Activated CD4-positive, alpha-beta T cell treated with anti-CD3 and anti-CD28 coated beads, Interleukin-2, Interleukin-4, amounts not matched to agents 100 ng/mL and 50 ng/mL, durations not matched to agents 16 hours and 8 hours (primary cell): ENCODE results near the gene TUT7.
"Not testable (repeated sequence)": the region's sequence is repeated elsewhere in the genome, so short reads cannot be mapped to it uniquely, and the experiment has no call there.

ENCODE experiments used
- DNase-seq: peaks from one replicate; pipeline ENCODE4 v3.0.0-alpha.2; 2020; ENCODE audit warnings: low spot score

Gene TUT7

DNA sequence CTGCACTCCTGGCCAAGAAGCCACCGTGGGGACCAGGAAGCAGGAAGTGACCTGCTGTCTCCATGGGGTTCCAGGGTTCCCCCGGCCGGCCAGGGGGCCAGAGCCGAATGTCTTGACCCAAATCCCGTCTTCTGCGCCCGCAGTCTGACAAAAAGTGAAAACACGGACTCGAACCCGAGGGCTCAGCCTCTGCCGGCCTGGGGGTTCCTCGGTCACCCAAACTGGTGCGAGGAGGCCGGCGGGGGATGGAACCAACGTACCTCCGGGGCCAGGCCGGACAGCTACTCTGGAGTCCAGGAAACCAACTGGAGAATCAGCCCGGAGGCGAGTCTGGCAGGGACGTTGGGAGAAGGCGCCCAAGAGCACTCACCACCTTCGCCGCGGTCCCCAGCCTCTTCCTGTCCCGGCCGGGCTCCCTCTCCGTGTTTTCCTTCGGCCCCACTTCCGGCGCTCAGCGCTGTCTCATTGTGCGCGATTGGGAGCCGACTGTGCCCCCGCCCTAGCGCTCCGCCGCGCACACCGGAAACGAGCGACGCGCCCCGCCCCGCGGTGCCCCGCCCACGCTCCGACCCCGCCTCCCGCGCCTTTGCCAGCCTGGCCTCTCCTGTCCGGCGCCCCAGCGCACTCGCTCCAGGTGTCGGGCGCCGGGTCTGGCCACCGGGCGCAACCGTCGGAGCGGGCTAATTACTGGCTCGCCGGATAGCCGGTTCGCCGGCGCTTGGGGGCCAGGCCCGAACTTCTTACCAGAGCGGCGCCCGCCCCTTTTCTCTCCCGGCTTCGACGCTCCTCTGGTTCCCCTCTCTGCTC, at the start of gene TUT7:
TSS of gene TUT7 (minus strand) at position 400 of the 807 bp plus-strand sequence. CDS start 1,211 bp downstream, outside the sequence.
- peak; percentile 94 for DNase-seq

GRCh38 chr9:86402591-86402990, 48.4 kb upstream of the TUT7 start:
- DNase-seq: no peak

DNA sequence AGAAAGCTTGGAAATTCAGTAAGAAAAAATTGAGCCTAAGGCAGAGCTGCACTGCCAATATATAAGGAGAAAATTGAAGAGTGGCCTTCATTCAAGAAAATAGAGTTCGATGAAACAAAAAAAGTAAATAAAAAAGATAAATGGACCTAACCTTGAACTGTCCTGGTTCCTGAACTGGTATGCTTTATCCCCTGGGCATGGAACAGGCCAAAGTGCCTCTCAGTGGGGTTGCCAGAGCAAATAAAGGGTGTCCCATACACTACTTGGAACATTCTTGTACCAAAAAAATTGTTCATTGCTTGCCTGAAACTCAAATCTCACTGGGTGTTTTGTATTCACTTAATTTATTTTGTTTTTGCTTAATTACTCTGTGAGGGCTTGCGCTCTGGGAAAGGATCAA, 42.2 kb upstream of the TUT7 start:
- DNase-seq: no peak

DNA sequence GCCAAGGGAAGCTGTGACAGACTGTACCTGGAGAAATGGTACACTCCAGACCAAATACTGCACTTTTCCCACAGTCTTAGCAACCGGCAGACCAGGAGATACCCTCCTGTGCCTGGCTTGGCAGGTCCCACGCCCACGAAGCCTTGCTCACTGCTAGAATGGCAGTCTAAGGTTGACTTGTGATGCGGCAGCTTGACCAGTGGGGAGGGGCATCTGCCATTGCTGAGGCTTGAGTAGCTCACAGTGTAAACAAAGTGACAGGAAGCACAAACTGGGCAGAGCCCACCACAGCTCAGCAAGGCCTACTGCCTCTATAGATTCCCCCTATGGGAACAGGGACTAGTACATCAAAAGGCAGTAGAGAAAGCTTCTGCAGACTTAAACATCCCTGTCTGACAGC, 36.0 kb upstream of the TUT7 start:
- DNase-seq: not testable (repeated sequence)

DNA sequence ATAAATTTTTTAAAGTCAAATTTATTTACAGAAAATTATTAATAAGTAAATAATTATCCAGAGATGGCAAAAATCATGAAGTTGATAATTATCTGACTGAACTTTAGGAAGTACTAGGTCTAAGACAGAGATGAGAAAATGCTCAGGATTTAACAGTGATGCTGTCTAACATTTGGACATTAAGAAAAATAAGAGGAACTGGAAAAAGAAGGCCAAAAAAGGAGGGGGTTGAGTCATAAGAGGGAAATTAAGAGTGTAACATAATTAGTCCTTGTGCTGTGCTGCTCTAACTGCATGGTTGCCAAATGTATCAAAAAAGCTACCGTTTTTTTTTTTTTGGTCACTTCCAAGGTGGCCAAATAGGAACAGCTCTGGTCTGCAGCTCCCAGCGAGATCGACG, 35.4 kb upstream of the TUT7 start:
- no peak for DNase-seq

DNA sequence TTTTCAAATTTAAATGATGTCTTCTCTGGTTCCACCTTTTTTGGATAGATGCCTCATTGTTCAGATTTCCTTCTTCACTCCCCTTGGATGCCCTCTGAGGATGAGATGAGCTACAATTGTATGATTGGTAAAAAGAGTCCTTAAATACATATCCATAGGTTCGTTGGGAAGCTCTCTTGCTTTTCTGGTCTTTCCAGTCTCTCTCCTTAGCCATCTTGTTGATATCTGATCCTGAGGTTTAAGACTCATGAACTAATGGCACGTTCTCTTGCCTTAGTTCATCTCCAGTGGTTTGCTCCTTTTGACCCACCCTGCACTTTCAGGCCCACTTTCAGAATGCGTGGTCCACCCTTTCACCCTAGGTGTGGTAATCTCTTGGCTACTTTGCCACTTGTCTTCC, 33.2 kb upstream of the TUT7 start:
- no peak for DNase-seq

GRCh38 chr9:86383000-86383399, 28.8 kb upstream of the TUT7 start:
- not testable (repeated sequence) for DNase-seq

GRCh38 chr9:86376016-86376415, 21.8 kb upstream of the TUT7 start:
- no peak for DNase-seq

GRCh38 chr9:86369810-86370209, 15.6 kb upstream of the TUT7 start:
- DNase-seq: no peak

GRCh38 chr9:86368871-86369521, 14.8 kb upstream of the TUT7 start:
- DNase-seq: no peak

DNA sequence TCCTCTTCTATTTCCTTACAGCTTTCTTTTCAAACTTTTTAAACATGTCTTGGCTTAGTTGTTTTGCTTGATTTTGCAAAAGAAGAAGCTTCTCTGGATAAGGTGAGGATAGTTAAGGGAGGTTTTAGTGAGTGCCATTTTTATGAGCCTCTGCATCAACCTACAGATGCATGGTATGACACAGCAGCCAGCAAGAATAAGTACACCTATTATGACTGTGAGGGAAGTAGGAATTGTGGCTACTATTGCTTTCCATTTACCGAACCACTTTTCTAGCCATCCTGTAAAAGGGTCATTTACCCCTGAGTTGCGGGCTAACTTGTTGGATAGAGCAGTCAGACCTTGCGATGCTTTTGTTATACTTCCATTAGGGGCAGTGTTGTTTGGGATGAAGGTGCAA, 7.0 kb upstream of the TUT7 start:
- DNase-seq: no peak

- no peak for DNase-seq
Observed at GRCh38 chr9:86359151-86359879, 5.1 kb upstream of the TUT7 start.

DNA sequence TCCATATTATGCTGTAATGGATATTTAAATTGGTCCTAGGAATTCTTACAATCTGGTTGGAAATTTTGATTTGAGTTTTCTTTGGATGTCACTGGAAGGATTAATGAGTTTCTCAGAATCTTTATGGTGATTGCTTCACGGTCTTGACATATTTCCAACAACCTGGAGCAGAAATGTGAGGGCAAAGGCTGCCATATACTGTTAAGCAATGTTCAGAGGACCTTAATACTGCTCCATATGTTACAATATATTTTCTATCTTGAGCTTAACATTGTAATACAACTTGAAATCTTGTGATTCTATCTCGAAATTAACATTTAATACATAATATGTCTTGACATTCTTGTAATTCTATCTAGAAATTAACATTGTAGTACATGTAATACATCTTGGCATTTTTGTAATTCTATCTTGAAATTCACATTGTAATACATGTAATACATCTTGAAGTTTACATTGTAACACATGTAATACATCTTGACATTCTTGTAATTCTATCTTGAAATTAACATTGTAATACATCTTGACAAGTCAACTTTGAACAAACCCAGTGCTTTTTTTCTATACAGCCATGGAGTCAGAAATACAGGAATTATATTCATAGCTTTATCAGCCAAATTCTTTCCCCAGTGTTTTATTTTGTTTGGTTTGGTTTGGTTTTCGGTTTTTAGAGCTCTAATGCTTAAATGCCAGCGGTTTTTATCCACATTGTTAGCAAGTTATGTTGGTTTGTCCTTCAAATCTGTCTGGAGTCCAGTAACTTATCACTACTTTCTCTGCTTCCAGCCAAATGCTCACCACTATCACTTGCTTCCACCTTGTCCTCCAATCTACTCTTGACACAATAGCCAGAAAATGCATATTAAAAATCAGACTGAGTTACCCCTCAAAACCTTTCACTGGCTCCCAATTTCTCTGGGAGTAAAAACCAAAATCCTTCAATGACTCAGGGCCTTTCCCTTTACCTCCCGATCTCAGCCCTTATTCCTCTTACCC, 3.0 kb upstream of the TUT7 start:
- DNase-seq: no peak

DNA sequence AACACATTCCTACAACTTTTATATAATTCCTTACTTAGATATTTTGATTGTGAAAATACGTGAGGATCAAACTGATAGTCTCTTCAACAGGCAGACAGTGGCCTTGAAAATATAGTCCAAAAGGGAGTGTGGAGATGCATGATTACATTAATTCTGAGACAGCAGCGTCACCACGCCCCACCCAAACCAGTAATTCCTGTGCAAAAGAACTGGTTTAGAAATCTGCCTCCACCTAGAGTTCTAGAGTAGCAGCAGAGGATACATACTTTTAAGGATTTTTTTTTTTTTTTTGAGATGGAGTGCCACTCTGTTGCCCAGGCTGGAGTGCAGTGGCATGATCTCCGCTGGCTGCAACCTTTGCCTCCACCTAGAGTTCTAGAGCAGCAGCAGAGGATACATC, 1.6 kb upstream of the TUT7 start:
- no peak for DNase-seq

DNA sequence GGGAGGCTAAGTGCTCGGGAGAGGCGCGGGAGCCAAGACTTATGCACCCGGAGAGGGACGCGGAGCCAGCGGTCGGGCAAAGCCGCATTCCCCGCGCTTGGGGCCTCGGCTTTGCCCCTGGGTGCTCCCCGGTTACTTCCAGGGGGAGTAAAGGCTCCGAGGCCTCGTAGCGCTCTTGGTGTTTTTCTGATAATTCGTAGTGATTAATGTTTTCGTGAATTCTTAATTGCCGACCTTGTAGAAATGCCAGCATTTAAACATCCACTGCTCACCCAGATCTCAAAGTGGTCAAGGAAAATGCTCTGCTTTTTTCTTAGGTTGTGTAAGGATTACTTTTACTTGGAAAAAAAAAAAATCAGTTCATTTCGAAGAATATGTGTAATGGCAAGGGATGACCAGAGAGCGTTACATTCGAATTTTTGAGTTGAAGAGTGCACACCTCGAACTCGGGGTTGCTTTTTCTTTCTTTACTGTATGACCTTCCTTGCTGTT, 654 bp upstream of the TUT7 start:
- no peak for DNase-seq

GRCh38 chr9:86353655-86354010, 577 bp downstream of the TUT7 start:
- DNase-seq: no peak

GRCh38 chr9:86352440-86353077, 1.7 kb downstream of the TUT7 start:
- peak; percentile 74 for DNase-seq

- no peak for DNase-seq
Observed at GRCh38 chr9:86351880-86352279, 2.3 kb downstream of the TUT7 start.

GRCh38 chr9:86350006-86350760, 4.0 kb downstream of the TUT7 start:
- DNase-seq: no peak

DNA sequence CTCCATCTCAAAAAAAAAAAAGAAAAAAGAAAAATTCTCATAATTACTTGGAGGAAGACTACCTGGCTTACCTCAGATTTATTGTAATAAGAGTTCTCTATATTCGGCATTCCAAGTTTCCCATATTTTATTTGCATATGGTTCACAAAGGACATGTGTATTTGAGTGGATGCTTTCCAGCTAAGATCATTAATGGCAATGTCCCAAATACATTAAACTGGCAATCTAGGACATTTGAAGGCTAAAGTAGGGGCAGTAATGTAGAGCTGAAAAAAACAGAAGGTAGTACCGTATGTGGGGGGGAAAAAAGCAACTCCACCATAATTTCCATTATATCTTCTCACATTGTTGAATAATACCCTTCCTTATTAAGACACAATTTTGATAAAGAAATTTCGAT, 4.9 kb downstream of the TUT7 start:
- DNase-seq: no peak
